Right ventricle myocardium inferior (tissue), 1 donor: ENCODE measurements around the gene PSEN2. TPM values are rescaled to one million over a fixed set of nuclear protein-coding genes. Genes with fewer than 3 reads are reported as not detected.

Experiments
- ATAC-seq: fragments of 200-7000 bp; cut with Tn5 transposase; one replicate; pipeline ENCODE4 v1.9.1; 2020; ENCODE audit warnings: mild to moderate bottlenecking, moderate library complexity
- DNase-seq: peaks from one replicate; pipeline ENCODE4 v3.0.0; 2021; ENCODE audit errors: missing footprints
- intact Hi-C: fragments of 100-400 bp; cut with DNase I; formaldehyde crosslinking; loops from one replicate; pipeline ENCODE4 v1.11.0; 2022
- total RNA-seq: library from RNA; stranded (reverse); fragmentation: NEBNext Ultra II Directional; extraction: Animal tissue kit (Norgen Biotek cat#: 25700); gene quantifications from one replicate; pipeline ENCODE4 v1.2.1, GENCODE V29; 2021
- donor health status: DM: no; HTN: yes; CAD: no; lungs with severe emphysema.

The PSEN2 gene
- total RNA-seq, 1 donor from 2014 or later, result 24.2 TPM

DNA sequence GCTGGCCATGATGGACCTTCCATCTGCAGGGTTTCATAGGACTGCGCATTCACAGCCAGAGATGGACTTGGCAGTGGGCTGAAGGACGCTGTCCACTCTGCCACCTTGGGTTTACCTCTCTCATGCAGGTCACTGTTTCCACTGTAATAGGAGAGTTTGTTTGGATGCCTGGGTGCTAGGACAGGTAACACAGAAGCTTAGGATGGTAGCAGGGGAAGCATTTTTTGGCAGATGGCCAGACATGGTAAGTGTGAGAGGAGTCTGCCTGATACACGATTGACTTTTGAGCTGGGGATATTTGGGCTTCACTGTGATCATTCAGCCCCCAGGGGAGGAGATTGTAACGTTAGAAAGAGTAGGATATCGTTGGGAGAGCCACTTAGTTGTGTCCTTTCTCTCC lies 11.8 kb downstream of the PSEN2 start:
- intact Hi-C loops, result no loop called here
- ATAC-seq (no peak), DNase-seq (no peak)

DNA sequence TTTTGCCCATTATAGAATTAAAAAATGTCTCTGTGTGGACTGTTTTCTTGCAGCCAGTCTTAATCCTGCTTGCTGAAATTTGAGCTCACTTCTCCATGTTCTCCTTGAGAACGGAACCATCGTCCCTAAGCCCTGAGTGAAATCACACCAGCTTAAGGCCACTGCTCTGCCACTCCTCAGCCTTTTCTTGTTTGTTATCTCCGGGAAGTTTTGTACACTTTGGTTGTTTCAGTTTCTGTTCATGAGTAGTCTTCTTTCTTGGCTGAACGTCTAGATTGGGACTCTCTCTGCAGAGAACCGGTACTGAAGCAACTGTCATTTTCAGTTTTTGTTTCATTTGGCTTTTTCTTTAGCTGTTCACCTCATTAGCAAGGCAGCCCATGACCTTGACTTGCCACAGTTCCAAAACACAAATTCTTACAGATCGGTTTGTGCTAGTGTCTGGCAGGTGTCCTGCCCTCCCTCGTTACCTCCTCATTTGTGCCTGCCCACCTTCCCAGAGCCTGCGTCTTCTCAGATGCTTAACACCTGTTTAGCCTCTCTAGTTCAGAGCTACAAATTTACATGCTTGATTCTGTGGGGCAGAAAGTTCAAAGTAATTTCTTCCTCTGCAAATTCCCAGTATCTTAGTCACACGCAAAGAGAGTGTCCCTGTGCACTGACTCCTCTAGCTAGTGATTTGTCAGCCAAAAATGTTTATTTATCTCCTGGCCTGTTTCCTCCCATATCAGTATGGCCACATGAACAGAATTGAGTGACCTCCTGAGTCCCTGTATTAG lies 12.4 kb downstream of the PSEN2 start:
- DNase-seq (no peak), ATAC-seq (peak; percentile 62)
- intact Hi-C loops, result no loop called here

DNA sequence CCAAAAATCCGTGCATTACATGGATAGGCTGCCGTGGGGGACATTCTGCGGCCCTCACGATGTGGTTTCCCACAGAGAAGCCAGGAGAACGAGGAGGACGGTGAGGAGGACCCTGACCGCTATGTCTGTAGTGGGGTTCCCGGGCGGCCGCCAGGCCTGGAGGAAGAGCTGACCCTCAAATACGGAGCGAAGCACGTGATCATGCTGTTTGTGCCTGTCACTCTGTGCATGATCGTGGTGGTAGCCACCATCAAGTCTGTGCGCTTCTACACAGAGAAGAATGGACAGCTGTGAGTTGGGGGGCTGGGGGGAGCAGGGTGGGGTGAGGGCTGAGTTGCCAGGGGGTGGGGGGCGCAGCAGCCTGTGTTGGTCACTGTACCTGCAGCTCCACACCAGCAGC lies 13.2 kb downstream of the PSEN2 start:
- DNase-seq (no peak), ATAC-seq (no peak)
- intact Hi-C loops, result no loop called here

DNA sequence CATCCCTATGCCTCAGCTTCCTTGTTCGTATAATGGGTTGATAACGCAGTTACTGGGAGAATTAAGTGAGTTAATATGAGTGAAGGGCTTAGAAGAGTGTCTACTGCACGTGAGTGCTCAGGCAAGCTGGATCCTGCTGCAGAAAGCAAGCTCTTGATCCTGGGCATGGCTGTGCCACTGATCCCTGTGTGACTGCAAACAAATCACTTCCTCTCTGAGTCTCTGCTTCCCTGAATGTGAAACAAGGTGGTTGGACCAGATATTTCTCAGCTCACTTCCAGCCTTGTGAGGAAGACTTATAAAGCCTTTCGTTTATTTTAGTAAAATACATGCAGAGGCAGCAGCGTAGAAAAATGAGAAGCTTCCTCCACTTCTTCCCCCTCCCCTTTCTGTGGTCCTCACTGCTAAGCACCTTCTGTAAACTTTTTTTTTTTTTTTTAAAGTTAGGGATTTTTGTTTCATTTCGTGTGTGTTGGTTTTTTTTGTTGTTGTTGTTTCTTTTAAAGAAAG lies 13.8 kb downstream of the PSEN2 start:
- intact Hi-C loops, result no loop called here
- ATAC-seq (no peak), DNase-seq (no peak)

DNA sequence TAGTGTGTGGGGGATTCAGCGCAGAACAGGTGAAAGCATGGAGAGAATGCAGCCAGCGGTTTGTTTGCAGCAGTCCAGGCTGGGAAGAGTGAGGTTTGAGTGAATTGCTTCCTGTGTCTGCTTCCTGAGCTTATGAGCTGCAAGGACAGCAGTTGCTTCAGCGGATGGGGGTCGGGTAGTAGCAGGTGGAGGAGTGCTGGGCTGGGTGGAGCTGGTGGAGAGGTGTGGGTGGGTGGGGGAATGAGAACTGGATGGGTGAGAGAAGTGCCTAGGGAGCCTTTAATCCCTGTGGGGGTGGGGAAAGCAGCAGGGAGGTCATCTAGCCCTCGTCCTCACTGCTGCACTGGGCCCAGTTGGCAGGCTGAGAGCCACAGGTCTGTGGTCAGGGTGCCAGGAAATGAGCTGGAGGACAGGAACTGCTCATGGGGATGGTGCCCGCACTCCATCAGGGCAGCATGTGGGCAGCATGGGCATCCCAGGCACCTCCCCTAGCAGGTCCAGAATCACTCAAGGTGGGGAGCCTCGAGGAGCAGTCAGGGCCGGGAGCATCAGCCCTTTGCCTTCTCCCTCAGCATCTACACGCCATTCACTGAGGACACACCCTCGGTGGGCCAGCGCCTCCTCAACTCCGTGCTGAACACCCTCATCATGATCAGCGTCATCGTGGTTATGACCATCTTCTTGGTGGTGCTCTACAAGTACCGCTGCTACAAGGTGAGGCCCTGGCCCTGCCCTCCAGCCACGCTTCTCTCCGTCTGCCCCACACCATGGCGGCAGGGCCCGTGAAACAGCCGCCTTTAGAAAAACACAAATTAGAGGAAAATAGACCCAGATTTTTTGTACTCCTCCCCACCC lies 14.8 kb downstream of the PSEN2 start:
- ATAC-seq (no peak), DNase-seq (no peak)
- intact Hi-C loops, result no loop called here

DNA sequence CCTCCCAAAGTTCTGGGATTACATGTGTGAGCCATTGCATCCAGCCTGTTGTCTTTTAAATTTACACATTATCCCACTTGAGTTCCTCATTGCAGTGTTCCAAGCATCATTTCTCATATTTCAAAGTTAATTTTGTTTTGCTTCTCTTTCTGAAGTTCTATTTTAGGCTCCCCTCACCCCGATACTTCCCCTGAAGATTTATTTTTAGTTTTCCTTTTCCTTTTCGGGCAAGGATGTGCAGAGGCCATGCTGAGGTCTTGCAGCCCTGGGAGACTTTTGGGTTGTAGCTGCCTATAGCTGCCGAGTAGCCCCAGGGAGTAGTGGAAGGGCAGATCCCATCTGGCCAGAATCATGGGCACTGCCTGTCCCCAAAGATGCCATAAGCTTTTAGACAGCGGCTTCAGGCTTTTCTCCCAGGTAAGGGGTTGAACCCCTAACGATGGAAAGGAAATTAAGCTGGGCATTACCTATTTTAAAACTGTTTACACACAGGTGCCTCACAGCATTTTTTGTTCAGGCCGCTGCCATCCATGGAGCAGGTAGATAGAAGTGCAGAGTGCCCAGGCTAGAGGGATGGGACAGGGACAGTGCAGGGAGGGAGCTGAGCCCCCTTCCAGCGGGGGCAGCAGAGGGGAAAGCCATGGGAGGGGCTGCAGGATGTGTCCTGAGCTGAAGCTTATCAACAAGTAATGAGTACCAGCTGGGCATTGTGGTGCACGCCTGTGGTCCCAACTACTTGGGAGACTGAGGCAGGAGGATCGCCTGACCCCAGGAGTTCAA lies 15.9 kb downstream of the PSEN2 start:
- ATAC-seq (no peak), DNase-seq (no peak)
- intact Hi-C loops, result no loop called here

DNA sequence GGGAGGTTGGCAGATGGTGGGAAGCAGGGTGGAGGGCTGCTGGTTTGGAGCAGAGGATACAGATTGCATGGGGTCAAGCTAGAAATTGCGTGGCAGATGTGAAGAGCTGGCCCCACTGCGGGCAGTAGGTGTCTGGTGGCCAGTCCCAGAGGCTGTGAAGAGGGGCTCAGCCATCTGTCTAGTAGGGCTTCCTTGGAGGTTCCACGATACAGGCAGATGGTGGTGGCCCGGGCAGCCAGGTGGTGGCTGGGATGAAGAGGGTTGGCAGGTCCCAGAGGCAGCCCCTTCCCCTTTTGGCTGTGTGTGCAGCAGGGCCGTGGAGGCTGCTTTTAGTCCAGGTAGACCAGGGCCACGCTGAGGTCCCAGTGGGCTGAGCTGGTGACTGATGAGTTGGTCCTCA lies 16.6 kb downstream of the PSEN2 start:
- no peak for ATAC-seq
- intact Hi-C loops, result no loop called here
- no peak for DNase-seq

DNA sequence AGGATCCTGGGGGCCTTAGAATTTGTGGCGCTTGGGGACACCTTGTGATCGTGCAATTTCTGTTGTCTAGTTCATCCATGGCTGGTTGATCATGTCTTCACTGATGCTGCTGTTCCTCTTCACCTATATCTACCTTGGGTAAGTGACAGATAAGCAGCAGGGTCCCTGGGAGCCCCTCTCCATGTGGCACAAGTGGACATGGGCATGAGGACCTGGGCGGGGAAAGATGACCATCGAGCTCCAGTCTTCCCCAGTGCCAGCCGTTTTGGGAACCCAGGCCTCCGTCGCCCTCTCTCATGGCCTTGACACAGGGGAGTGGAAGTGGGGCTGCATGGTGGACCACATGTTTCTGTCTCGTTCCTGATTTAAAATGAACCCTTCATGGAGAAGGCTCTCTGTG lies 17.6 kb downstream of the PSEN2 start:
- ATAC-seq, result no peak
- intact Hi-C loops, result no loop called here

DNA sequence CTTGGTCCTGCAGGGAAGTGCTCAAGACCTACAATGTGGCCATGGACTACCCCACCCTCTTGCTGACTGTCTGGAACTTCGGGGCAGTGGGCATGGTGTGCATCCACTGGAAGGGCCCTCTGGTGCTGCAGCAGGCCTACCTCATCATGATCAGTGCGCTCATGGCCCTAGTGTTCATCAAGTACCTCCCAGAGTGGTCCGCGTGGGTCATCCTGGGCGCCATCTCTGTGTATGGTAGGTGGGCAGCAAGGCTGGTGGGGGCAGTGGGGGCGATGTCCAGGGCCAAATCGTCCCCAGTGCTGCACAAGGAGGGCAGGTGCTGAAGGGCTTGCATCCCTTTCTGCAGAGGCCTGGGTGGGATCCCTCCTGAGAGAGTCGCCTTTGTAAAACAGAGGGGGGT lies 18.4 kb downstream of the PSEN2 start:
- intact Hi-C loops, result no loop called here
- DNase-seq (no peak), ATAC-seq (no peak)

More for the DNA sequence above, 17.6 kb downstream of the PSEN2 start:
- no peak for DNase-seq

DNA sequence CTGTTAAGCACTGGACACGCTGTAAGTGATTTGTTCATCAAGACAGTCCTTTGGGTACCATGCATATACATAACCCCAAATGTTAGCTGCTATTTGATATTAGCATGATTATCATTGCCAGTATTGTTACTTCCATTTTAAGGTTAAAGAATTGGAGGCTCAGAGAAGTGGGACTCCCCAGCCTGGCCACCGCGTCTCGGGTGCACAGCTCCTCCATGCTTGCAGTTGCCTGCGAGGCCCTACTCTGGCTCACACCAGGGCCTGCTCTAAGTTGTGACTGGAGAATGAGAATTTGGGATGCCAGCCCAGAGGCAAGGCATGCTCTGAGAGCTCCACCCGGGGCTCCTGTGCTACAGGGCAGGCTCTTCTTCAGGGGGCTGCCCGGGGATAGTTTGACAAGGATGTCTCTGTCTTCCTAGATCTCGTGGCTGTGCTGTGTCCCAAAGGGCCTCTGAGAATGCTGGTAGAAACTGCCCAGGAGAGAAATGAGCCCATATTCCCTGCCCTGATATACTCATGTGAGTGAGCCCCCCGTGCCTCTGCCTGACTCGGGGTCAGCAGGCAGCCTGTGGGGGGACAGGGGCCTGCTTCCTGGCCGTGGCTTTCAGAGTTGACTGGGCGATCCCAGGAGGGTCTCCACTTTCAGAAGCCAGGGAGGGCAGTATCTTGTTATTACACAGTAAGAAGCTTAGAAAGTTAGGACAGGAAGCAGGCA lies 19.4 kb downstream of the PSEN2 start:
- no peak for ATAC-seq
- intact Hi-C loops, result no loop called here
- DNase-seq, result no peak

DNA sequence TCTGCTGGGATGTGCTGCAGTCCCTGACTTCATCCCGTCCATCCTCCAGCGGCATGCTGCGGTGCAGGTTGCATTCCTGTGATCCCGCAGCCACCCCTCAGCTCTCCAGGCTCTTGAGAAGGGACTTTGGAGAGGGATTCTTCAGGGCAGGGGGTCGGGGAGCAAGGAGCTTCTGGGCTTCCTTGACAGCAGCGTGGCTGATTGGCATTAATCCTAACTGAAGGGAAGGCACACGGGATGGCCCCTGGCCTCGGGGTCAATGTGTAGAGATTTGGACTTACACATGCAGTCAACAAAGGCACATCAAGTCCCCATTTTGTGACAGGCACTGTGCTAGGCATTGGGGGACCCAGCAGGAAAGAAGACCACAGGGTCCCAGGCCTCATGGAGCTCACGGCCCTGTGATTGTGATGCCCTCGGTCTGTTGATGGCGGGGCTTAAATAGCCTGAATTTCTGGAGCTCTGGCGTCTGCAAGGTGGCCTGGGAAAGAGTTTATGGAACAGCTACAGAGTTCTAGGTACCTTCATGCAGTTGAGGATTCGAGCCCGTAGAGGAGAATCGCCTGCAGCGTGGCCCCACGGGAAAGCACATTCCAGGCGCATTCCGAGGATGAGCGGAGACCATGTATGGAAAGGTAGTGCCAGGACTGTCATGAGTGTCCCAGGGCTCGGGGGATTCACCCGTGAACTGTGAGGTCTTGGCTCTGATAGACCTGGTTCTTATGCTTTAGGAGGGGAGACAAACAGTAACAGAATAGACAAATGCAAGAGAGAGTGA lies 20.1 kb downstream of the PSEN2 start:
- intact Hi-C loops, result no loop called here
- no peak for ATAC-seq
- DNase-seq, result no peak

DNA sequence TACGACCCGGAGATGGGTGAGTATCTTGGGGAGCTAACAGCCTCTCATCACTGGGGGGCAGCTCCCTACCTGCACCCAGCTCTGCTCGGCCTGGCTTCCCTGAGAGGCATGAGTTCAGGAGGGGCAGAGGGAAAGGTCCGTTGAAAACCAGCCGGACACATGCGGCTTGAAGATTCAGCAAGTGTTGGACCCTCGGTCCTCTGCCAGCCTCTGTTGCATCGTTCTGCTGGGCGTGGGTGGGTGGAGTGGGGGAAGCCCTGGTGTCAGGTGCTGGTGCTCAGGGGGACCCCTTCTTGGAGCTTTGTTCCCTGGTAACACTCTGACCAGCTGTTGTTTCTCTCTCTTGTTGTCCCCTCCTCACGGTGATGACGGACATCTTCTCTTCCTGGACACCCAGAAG lies 20.9 kb downstream of the PSEN2 start:
- DNase-seq (no peak), ATAC-seq (no peak)
- intact Hi-C loops, result no loop called here

DNA sequence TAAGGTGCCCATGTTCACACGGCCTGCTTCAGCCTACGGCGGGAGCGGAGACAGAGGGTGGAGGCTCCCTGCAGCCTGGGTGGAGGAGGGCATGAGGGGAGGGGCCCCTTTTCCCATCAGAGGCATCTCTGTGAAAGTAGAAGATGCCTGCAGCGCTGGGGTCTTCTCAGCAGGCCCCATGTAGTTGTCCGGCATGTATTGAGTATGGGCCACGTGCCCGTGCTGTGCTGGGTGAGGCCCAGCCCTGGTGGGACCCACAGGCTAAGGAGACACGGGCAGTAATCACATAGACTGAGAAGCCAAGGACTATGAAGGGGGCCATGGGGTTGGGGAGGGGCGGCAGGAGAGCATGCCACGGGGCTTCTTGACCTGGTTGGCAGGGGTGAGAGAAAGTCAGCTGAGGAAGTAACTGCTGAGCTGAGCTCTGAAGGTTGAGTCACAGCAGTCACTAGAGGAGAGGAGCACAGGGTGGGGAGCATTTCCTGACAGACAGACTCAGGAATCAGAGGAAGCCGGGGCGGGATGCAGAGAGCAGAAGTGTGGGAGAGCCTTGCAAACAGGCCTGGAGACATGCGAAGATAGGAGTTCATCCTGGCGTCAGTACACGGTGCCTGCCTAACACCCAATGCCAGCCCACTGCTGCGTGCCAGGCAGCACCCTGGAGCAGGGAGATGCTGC lies 21.6 kb downstream of the PSEN2 start:
- no peak for DNase-seq
- intact Hi-C loops, result no loop called here
- ATAC-seq, result peak; percentile 7

DNA sequence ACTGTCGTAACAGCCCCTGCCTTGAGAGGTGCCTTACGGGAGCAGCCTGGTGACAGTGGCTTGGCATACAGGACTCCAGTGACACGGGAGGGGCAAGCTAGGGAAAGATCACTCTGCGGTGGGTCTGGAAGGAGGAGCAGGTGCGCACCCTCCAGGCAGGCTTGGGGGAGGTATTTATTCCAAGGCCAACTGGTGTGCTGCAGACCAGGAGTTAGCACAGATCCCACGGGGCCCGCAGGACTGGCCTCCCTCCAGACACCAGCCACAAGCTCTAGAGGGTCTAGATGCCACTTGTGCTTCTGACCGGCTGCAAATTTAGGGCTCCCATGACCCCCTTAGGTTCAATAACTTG lies 22.1 kb downstream of the PSEN2 start:
- ATAC-seq, result peak; percentile 5
- DNase-seq, result no peak
- intact Hi-C loops, result no loop called here

DNA sequence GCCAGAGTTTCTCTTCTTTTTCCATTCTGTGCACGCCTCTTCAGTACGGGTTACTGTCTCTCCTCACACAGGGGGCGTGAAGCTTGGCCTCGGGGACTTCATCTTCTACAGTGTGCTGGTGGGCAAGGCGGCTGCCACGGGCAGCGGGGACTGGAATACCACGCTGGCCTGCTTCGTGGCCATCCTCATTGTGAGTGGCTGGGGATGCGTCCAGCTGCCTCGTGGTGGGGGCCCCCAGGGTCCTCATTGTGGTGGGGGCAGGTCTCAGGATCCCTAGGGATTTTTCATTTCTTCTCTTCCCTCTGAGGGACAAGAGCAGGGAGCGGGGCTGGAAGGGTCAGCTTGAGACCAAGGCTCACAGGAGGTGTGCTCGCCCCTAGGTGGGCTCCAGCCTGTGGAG lies 23.5 kb downstream of the PSEN2 start:
- DNase-seq, result no peak
- intact Hi-C loops, result no loop called here
- no peak for ATAC-seq

DNA sequence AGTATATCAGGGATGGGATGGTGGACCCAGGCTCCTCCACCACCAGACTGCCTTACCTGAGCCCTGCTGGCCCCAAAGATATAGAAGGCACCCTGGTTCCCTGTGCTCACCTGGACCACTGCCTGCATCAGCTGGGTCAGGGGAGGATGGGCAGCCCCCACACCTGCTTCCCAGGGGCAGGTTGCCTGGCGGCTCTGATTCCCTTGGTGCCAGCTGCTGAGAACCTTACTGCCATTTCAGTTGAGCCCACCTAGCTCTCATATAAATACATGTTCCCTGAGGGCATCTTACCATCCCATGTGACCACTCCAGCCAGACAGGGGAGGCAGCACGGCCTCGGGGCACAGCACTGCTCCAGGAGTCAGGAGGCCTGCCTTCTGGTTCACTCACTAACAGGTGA lies 24.4 kb downstream of the PSEN2 start:
- DNase-seq, result no peak

DNA sequence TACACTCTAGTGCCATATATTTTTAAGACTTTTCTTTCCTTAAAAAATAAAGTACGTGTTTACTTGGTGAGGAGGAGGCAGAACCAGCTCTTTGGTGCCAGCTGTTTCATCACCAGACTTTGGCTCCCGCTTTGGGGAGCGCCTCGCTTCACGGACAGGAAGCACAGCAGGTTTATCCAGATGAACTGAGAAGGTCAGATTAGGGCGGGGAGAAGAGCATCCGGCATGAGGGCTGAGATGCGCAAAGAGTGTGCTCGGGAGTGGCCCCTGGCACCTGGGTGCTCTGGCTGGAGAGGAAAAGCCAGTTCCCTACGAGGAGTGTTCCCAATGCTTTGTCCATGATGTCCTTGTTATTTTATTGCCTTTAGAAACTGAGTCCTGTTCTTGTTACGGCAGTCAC lies 25.2 kb downstream of the PSEN2 start:
- ATAC-seq (no peak), DNase-seq (no peak)
- intact Hi-C loops, result no loop called here

More for the DNA sequence above, 24.4 kb downstream of the PSEN2 start:
- no peak for ATAC-seq
- intact Hi-C loops, result no loop called here

DNA sequence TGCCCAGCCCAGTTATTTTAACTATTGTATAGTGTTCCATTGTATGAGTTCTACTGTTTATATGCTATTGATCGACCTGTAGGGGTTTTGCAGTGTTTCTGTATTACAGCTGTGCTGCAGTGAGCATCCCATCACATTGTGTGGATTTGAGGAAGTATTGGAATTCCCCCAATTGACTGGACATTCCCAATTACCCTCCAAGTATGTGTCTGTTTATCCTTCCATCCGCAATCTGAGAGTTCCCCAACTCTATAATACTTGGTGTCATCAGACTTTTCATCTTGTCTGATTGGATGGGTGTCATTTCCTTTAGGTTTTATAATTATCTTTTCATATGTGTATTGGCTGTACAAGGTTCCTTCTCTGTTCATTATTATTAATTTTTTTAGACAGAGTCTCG lies 27.8 kb downstream of the PSEN2 start:
- intact Hi-C loops, result no loop called here
- DNase-seq, result no peak
- no peak for ATAC-seq
